Upper lobe of right lung (tissue), 1 donor: ENCODE data around the gene ANK3. TPM values are rescaled to one million over a fixed set of nuclear protein-coding genes. Genes with fewer than 3 reads are reported as not detected.

Source experiments
- ATAC-seq: fragments of 200-7000 bp; cut with Tn5 transposase; one replicate; pipeline ENCODE4 v1.9.1; 2020; ENCODE audit warnings: mild to moderate bottlenecking, moderate library complexity
- DNase-seq: peaks from one replicate; pipeline ENCODE4 v3.0.0-alpha.2; 2020
- H3K27ac ChIP-seq: fragments of 200-600 bp; one replicate; pipeline ENCODE4 v1.8.0; 2022
- H3K27me3 ChIP-seq: fragments of 200-600 bp; one replicate; pipeline ENCODE4 v1.8.0; 2022; ENCODE audit warnings: mild to moderate bottlenecking
- H3K36me3 ChIP-seq: fragments of 200-600 bp; one replicate; pipeline ENCODE4 v1.8.0; 2022
- H3K4me1 ChIP-seq: fragments of 200-600 bp; one replicate; pipeline ENCODE4 v1.8.0; 2022
- H3K4me3 ChIP-seq: fragments of 200-600 bp; one replicate; pipeline ENCODE4 v1.8.0; 2022; ENCODE audit warnings: mild to moderate bottlenecking
- H3K9me3 ChIP-seq: fragments of 200-600 bp; one replicate; pipeline ENCODE4 v1.8.0; 2022
- CTCF ChIP-seq: fragments of 200-600 bp; IDR thresholded peaks from one replicate; pipeline ENCODE4 v1.8.0; 2022; ENCODE audit warnings: antibody characterized with exemption
- intact Hi-C: fragments of 100-400 bp; cut with DNase I; formaldehyde crosslinking; loops from one replicate; pipeline ENCODE4 v1.11.0; 2022
- total RNA-seq: library from RNA; stranded (reverse); fragmentation: NEBNext Ultra II Directional; extraction: Animal tissue kit (Norgen Biotek cat#: 25700); gene quantifications from one replicate; pipeline ENCODE4 v1.2.1, GENCODE V29; 2021
- donor health status: DM: no; HTN: yes; CAD: no; lungs with severe emphysema.

Gene ANK3
- total RNA-seq, 1 donor from 2014 or later = 91.1 TPM

- ATAC-seq (peak; percentile 32), DNase-seq (no peak)
- no peak overlapping the region for H3K27ac ChIP-seq
- no peaks in the 10 kb centered on the region for H3K4me1 ChIP-seq
- intact Hi-C loops = no loop called here
- H3K27me3 ChIP-seq = no peaks in the 10 kb centered on the region
- TF ChIP-seq CTCF = no peak
- no peaks in the 10 kb centered on the region for H3K9me3 ChIP-seq
- no peak overlapping the region for H3K4me3 ChIP-seq
- H3K36me3 ChIP-seq = no peaks in the 10 kb centered on the region
These were observed 182.9 kb downstream of the ANK3 start for GRCh38 chr10:60206735-60207134.

GRCh38 chr10:60205741-60206140, 183.9 kb downstream of the ANK3 start:
- ATAC-seq (no peak), DNase-seq (no peak)
- Histone ChIP-seq H3K4me3 (no peak overlapping the region), H3K9me3 (no peaks in the 10 kb centered on the region), H3K4me1 (no peaks in the 10 kb centered on the region), H3K36me3 (no peaks in the 10 kb centered on the region), H3K27ac (no peak overlapping the region), H3K27me3 (no peaks in the 10 kb centered on the region)
- no peak for TF ChIP-seq CTCF
- intact Hi-C loops = no loop called here

GRCh38 chr10:60203993-60204618, 185.6 kb downstream of the ANK3 start:
- H3K27ac ChIP-seq = no peak overlapping the region
- TF ChIP-seq CTCF = peak; percentile 61
- no peaks in the 10 kb centered on the region for H3K27me3 ChIP-seq
- H3K9me3 ChIP-seq = no peaks in the 10 kb centered on the region
- no peak overlapping the region for H3K4me3 ChIP-seq
- DNase-seq = no peak
- intact Hi-C loops = no loop called here
- no peaks in the 10 kb centered on the region for H3K36me3 ChIP-seq
- no peaks in the 10 kb centered on the region for H3K4me1 ChIP-seq
- peak; percentile 68 for ATAC-seq

GRCh38 chr10:60200682-60201053, 189.0 kb downstream of the ANK3 start:
- Histone ChIP-seq H3K9me3 (no peaks in the 10 kb centered on the region), H3K4me1 (peaks cover 4% of the 10 kb centered on the region), H3K4me3 (no peak overlapping the region), H3K36me3 (peaks cover 8% of the 10 kb centered on the region), H3K27me3 (no peaks in the 10 kb centered on the region), H3K27ac (no peak overlapping the region)
- no peak for ATAC-seq
- intact Hi-C loops = no loop called here
- TF ChIP-seq CTCF = no peak
- DNase-seq = no peak

GRCh38 chr10:60200012-60200681, 189.5 kb downstream of the ANK3 start:
- DNase-seq = no peak
- H3K36me3 ChIP-seq = peaks cover 8% of the 10 kb centered on the region
- H3K4me3 ChIP-seq = no peak overlapping the region
- H3K27ac ChIP-seq = no peak overlapping the region
- TF ChIP-seq CTCF = no peak
- intact Hi-C loops = no loop called here
- no peak for ATAC-seq
- H3K9me3 ChIP-seq = no peaks in the 10 kb centered on the region
- peaks cover 4% of the 10 kb centered on the region for H3K4me1 ChIP-seq
- no peaks in the 10 kb centered on the region for H3K27me3 ChIP-seq
